HG03196 (cell line): Measurements from ENCODE around the gene OBP2B.
"Not testable (repeated sequence)": the region's sequence is repeated elsewhere in the genome, so short reads cannot be mapped to it uniquely, and the experiment has no call there.

Experiments used
- ATAC-seq: cut with Tn5 transposase; IDR thresholded peaks from one replicate; pipeline ENCODE4 v1.9.1; 2021; ENCODE audit not compliant: unreplicated experiment

The OBP2B gene

DNA sequence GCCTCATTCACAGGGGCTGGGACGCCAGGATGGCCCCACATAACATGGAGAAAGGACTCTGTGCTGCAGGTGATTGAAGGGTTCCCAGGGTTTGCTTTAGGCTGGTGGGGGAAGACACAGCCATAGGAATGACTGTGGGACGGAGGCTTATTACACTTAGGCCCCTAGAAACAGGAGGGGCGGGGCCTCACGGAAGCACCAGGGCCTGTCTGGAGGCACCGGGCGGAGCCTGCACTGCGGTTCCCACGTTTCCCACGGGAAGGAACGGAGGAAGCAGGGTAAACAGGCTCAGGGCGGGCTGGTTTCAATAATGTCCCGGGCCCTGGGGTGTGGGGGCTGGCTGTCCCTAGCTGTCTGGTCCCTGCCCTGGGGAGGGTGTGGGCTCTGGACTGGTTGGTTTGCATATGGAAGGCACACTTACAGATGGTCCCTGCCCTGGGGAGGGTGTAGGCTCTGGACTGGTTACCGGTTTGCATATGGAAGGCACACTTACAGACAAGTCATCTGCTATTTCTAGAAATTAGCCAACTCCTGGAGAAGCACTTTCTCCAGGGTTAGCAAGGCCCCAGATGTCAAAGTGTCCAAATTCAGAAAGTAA is 14.2 kb upstream of the OBP2B start:
- ATAC-seq = not testable (repeated sequence)

DNA sequence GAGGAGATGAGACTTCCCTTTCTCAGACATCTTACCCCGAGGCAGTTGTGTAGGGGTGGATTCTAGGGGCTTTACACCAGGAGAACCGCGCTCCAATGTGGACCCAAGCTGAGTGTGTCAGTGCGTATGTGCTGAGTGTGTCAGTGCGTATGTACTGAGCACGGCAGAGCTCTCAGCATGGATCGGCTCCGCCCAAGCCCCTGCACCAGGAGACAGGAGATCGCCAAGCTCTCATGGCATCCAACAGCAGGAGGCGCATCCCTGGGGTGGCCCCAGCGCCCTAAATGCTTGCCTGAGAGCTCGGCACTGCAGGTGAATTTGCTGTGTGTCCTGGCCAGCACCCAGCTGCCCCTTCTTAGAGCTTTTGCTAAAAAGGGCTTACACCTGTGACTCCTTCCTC is 12.9 kb upstream of the OBP2B start:
- not testable (repeated sequence) for ATAC-seq

DNA sequence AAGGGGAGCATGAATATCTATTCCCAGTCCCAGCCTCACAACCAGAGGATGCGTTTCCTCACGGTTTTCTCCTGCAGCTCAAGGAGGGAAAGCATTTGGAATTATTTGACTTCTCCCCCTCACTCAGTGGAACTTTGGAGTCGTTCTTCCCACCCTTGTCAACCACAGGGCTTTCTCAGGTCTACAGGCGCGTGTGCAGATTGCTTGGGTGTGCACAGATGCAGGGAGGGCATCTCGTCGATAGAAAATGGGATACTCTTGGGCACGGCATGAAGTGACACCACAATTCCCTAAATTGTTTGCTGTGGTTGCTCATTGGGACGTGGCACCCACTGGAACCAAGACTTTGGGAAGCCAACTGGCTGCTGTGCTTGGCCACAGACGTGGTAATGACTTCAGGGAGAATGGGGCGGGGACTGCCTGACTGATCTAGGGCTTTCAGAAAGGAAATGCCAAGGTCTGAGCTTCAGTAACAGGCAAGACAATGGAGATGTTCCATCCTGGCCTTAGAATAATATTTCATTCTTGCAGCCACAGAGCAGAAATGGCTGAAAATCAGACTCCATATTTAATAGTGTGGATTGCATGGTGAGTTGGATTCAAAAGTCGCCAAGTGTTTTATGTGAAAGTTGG is 12.2 kb upstream of the OBP2B start:
- no peak for ATAC-seq

DNA sequence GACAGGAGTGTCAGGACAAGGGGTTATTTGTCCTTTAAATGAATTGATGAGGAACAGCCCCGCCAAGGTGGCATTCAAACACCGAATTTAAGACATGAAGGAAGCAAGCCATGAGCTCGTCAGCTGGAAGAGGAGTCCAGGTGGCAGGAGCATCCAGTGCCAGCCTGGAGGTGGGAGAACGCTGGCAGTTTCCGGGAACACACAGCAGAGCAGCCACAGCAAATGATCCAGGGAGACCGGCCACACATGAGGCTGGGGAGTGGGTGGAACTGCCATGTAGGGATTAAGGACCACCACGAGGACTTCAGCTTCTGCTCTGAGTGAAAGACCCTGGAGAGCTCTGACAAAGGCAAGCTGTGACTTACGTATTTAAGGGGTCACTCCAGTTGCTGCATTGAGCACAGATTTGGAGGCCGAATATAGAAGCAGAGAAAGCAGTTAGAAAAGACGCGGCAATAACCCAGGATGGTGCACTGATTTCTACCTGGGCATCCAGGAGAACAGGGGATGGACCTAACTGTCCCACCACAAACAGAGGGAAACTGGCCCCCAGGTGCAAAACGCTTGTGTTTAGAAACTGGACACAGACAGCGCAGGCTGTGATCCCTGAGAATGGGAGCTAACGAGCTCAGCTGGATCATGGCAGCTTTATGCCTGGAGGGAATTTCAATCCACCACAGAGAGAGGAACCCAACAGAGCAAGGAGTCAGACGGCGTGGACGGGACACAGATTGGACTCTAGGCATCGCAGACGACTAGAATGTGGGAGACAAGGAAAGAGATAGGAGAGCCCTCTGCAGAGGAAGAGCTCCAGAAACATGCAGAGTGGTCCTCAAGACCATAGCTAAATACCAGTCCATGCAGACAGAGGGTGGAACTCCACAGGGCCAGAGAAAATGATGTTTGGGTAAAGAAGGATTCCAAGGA is 9.3 kb upstream of the OBP2B start:
- ATAC-seq = not testable (repeated sequence)

DNA sequence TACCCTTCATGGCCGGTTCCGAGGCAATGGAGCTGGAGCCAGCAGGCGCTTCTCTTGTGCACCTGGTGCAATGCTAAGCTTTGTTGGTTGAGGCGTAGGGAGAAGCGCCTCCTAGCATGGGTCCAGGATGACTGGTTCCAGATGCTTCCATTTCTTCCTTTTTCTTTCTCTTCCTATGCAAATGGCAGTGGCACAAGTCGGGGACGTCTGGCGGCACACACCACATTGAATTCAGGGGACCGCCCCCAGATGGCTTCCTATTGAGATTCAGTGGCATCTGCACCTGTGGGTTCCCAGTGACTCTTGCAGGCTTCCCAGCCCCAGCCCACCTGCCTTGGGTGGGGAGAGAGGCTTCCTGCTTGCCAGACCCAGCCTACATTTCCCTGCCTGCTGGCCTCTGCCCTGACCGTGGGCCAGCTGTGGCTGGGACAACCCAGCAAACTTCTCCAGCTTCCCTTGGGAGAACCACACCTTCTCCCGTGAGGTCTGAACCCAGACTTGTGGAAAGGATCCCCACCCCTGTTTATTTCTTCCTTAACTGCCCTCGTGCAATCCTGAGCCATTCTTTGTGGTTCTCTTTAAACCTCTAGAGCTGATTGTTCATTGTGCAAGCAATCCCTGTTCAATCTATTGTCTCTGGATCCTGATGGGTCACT is 8.4 kb upstream of the OBP2B start:
- ATAC-seq = not testable (repeated sequence)

DNA sequence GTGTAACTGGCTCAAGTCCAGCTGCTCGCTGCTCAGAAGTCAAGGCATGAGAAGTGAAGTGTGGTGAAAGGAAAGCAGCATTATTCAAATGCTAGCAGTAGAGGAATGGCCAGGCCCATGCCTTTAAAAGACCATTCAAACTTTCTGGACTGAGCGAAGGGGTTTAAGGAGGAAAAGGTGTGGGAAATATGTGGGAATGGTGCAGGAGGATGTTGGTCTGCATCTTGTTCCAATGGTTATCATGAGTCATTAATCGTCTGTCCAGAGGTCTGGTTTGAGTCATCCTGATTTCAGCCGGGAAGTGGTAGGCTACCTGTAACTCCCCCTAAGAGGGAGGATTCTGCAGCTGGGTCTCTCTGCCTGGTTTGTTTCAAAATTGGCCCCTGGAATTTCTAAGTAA is 5.2 kb upstream of the OBP2B start:
- ATAC-seq = not testable (repeated sequence)

DNA sequence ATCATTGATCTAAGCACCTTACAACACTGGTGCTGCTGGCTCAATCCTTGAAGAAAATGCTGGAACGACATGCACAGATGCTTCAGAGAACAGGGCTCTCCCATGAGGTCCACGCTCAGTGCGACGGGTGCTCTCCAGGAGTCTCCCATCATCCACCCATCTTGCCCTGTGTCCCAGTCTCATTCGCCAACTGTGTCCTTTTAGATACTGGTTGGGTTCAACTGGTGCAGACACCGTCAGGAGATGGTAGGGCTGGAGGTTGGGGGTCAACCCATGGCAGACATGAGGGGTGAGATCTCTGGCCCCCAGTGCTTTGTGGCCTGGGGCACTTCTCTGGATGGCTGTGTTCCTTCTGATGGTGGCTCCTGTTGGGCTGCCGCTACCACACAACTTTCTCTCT is 1.6 kb upstream of the OBP2B start:
- ATAC-seq = no peak

DNA sequence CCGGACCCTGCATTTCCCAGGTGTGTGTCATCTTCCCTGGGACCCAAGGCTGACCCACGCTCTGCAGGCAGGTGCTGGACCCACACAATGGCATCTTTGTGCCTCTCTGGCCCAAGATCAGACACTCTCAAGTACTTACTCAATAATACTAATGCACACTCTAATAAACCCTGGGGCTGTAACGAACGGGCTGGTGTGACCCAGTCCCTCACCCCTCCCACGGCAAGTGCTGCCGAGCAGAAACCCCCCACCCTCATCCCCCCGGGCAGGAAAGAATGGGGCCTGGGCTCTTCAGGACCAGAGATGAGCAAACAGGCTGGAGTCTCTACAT is 1.1 kb upstream of the OBP2B start:
- ATAC-seq = no peak

DNA sequence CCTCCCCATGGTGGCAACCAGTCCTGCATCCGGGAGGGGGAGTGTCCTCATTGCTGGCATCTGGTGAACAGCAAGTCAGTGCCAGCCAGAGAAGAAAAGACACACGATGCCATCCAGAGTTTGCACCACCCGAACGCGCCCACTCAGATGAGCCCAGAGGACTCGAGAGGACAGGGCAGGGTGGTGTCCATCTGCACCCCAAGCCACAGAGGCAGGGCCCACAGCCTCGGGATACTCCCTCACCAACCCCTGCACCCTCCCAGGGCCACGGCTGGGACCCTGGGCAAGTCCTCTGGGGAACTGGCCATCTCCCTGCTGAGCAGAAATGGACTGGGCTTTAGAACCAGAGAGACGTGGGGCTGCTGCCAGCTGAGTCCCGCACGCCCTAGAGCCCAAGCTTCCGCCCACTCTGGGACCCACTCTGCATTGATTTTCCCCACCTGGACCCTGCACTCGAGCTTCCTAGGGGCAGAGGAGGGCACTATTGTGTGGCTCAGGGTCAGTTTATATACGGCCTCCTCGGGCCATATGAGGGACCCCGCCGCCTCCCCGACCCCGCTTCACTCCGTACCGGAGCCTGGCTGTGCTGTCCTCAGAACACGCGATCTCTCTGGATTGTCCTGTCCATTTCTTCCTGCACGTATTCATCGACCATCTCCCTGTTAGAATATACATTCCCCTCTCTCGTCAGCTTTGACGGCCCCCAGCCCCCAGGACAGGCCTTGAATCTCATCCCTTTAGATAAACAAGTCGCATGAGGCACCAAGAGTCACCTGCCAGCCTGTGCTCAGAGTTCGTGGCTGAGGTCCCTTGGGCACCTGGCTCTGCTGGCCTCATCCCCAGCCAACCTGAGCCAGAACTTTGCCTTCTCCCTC is 514 bp upstream of the OBP2B start:
- ATAC-seq = not testable (repeated sequence)

DNA sequence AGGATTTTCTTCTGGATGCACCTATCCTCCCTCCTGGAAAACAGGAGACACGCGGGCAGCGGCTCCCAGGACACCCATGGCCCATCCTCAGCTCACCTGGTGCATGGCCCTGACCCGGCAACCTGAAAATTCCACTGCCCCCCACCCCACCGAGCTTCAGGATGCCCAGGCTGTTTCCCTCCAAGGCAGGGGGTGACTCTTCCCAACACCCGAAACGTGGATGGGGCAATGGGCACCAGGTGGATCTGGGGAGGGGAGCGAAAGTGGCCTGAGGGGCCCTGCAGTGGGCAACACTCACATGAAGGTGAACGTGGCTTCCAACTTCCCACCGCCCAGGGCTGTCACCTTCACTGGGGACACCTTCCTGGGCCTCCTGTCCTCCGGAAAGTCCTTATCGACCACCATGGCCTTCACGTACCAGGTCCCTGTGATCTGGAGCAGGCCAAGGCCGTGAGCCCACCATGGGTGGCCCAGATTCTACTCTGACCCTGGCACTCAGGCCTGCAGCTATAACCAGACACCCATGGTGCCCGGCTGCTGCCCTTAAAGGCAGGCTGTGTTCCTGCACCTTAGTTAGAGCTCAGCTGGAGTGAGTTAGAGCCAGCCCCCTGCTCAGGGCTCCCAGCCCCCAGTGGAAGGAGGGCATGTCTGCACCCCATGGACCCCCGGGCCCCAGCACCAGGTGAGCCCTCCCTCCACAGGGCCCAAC is 725 bp downstream of the OBP2B start:
- not testable (repeated sequence) for ATAC-seq

DNA sequence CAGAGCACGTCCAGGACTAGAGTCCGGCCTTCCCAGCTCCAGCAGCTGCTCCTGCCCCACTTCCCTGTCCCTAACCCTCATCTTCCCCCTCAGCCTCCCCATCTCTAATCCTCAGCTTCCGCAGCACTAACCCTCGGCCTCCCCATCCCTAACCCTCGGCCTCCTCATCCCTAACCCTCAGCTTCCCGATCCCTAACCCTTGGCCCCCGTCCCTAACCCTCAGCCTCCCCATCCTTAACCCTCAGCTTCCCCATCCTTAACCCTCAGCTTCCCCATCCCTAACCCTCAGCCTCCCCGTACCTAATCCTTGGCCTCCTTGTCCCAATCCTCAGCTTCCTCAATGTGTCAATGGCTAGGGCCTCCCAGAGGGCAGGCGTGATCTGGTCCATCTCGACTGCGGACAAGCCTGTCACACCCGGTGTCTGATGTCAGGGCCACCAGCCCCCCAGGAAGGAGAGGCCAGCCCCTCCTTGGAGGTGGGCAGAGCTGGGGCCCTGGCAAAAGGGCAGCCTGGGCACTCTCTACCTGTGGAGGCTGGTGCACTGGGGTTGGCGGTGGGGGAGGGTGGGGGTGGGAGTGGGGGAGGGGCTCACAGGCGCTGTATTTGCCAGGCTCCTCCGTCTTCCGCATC is 1.4 kb downstream of the OBP2B start:
- ATAC-seq = no peak

DNA sequence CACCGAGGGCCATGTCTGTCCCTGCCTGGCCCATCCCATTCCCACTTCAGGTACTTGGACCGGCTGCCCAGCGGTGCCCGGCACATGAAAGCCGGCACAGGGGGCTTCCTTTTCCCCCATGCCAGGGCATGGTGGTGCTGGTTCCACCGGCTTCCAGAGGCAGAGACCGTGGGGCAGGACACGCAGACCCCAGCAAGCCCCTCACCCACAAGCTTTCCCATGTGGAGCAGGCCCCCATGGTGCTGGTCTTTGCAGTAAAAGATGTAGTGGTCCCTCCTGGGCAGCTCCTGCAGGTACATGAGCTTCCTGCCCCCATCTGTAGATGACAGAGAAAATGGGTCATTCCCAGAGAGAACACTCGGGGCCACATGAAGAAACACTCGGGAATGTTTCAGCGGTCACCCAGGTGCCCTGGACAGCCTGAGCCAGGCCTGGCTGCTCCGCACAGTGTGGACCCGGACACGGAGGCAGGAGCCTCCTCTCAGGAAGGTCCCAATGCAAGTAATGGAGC is 2.0 kb downstream of the OBP2B start:
- ATAC-seq = no peak

DNA sequence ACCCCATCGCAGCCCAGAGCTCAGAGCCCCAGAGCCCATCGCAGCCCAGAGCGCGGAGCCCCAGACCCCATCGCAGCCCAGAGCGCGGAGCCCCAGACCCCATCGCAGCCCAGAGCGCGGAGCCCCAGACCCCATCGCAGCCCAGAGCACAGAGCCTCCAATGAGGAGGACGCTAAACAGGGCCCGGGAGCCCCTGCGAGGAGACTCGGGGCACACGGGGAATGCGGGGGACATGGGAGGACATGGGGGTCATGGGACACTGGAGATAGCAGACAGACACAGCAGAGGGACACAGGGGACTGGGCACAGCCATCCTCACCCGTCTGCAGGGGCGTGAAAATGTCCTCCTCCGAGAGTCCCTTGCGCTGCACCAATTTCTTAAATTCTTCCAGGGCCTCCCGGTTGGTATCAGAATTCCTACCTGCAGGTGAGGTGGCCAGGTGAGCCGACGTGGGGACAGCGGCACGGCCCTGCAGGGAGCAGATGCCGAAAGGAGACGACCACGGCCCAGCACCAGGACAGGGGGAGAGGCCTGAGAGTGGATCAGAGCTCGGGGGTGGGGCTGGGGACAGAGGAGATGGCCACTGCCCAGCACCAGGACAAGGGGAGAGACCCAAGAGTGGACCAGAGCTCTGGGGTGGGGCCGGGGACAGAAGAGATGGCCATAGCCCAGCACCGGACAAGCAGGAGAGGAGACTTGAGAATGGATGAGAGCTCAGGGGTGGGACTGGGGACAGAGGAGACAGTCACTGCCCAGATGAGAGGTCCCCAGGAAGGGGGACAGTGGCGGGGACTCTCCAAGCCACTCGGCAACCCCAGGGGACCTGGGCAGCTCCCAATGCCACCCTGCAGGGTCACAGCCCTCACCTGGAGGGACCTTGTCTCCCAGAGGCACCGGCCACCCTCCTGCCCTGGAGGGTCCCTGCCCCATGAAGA is 2.8 kb downstream of the OBP2B start:
- ATAC-seq = no peak

DNA sequence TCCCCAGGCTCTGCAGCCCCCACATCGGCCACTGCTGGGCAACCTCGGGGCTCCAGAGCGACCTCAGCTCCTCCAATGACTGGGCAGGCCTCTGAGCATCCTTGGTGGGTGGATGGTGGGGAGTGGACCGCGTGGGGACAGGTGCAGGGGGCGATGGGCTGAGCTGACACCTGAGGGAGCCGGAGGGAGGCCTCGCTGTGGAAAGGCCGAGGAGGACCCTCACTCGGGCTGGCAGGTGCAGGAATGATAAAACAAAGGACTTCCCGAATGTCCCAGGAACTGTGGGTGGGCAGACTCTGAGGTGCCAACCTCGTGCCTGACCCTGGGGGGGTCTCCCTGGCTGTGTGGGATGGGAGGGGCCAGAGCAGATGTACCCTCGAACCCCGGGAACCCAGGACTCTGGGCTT is 3.6 kb downstream of the OBP2B start:
- ATAC-seq = not testable (repeated sequence)

DNA sequence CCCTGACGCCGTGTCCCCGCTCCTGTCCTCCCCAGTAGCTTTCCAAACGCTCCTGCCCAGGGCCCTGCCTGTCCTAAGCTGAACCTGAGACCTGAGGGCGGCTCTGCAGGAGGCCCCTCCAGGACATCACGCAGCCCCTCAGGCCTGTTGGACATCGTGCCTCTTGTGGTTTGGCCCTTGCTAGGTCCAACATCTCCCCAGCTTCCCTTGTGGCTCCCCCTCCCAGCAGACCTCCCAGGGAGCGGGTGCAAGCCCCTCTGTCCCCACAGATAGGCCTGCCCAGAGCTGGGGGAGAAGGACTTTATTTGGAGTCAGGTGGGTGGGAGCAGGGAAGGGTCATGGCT is 4.1 kb downstream of the OBP2B start:
- no peak for ATAC-seq

DNA sequence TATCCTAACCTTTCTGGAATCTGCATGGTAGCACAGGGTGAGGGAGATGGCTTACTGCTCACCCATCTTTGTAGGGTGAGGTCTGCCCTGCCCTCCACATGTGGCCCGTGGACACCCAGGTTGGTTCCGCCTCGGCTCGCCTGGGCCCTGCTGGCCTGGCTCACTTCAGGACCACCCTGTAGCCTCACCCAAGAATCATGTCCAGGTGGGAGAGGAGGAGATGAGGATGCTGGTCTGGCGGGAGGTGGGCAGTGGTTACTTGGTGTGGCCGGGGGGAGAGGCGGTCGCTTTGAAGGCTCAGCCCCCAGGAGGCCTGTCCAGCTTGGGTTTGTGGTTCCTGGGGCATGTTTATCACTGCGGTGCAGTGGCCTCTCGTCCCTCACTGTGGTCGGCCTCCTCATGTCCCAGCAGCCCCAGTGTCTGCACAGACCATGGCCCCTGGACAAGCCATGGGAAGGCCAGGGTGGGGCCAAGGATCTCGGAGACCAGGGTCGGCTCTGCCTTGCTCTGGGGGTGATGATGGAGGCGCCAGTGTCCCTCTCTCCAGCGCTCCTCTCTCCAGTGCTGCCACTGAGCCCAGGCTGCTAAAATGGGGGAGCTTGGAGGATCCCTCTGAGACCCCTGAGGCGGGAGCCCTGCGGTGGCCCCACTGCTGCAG is 4.6 kb downstream of the OBP2B start:
- no peak for ATAC-seq

DNA sequence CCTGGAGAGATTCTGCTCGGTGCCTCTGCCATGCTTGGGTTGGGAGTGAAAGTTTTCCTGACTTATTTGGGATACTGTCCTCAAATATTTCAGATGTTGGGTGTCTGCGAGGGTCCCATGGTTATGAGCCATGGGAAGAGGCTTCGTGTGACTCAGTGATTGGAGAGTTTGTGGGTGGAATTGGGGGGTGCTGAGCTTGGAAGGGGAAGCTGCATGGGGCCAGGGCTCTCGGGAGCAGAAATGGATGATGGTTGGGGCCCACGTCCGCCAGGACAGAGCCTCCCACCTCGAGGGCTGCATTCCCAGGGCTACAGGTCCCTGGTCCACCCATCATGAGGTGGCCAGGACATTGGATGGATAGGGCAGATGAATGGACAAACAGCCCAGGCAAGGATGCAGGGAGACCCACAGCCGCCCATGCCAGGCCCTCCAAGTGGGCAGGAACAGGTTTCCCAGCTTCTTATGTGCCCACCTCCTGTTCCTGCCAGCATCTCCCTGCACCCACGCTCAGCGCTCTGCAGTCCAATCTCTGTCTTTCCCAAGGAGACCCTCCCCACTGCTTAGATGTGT is 5.5 kb downstream of the OBP2B start:
- no peak for ATAC-seq
